Measurements from ENCODE around the gene SPOCK1. TPM values are rescaled to one million over a fixed set of nuclear protein-coding genes. Genes with fewer than 3 reads are reported as not detected.

SPOCK1 gene
- total and polyA plus RNA-seq, 2 of the 4 experiments (the other 2 are of a cell fraction), result 5.0 to 20.3 TPM

GRCh38 chr5:137099651-137100050 is 399.5 kb downstream of the SPOCK1 start:
- in situ Hi-C loops (cut with MboI; ENCODE audit: low sequenced_read_pairs), result no loop called here
- no TSS peak for BruUV-seq (replicated peaks)
- no CpG with 5 or more reads among the region's 3 CpGs for WGBS, 2 experiments (ENCODE audit: extremely low coverage in 2 of 2, insufficient read length in 1 of 2)
- Histone ChIP-seq H2BK5ac (ENCODE audit: low read depth, low read length, poor library complexity, severe bottlenecking) (no peak overlapping the region), H3K4me3 (ENCODE audit: insufficient read depth, low read depth, low read length) (no peak overlapping the region), H2BK120ac (ENCODE audit: low read depth, low read length) (no peak overlapping the region), H2BK15ac (ENCODE audit: low read depth, low read length) (no peak overlapping the region), H4K20me1 (ENCODE audit: insufficient read depth, low read length) (no peaks in the 10 kb centered on the region), H4K5ac (ENCODE audit: low read depth, low read length) (no peak overlapping the region), H3K4ac (ENCODE audit: low read depth, low read length) (no peak overlapping the region), H3K9ac (ENCODE audit: low read depth, low read length) (no peak overlapping the region), H4K91ac (ENCODE audit: insufficient read depth, low read depth, low read length) (no peak overlapping the region), H3K9me3 (ENCODE audit: control insufficient read depth, insufficient read depth, low read length) (no peaks in the 10 kb centered on the region), H4K8ac (ENCODE audit: low read depth in 2 of 2, low read length in 2 of 2) (no peak overlapping the region), H2AFZ (replicated peaks; ENCODE audit: low read length, poor library complexity) (no peak overlapping the region), H3K79me1 (ENCODE audit: low read depth in 1 of 2, low read length in 2 of 2) (no peaks in the 10 kb centered on the region), H3K56ac (ENCODE audit: extremely low read depth, insufficient read depth, low read length) (no peak overlapping the region), H3K4me1 (ENCODE audit: control insufficient read depth, insufficient read depth, low read length) (no peaks in the 10 kb centered on the region), H2AK9ac (replicated peaks; ENCODE audit: low read depth, low read length, poor library complexity) (no peak overlapping the region), H3K27me3 (ENCODE audit: control insufficient read depth, insufficient read depth, low read length) (no peaks in the 10 kb centered on the region), H2BK20ac (ENCODE audit: low read depth, low read length) (no peak overlapping the region), H3K23ac (ENCODE audit: low read depth, low read length) (no peak overlapping the region), H2AK5ac (ENCODE audit: low read depth, low read length) (no peak overlapping the region), H3K36me3 (ENCODE audit: control insufficient read depth, insufficient read depth, low read length) (no peaks in the 10 kb centered on the region), H3K18ac (ENCODE audit: low read depth, low read length) (no peak overlapping the region), H3K27ac (ENCODE audit: insufficient read depth, low read length) (no peak overlapping the region), H3K14ac (replicated peaks; ENCODE audit: low read depth, low read length) (no peak overlapping the region), H3K9me1 (ENCODE audit: insufficient read depth, low read length) (no peaks in the 10 kb centered on the region), H3K4me2 (ENCODE audit: low read depth, low read length) (no peak overlapping the region)
- CTCF ChIA-PET, result no interaction called here
- DNase-seq, result no peak
- dilution Hi-C loops (cut with HindIII; ENCODE audit: low sequenced_read_pairs, unreplicated experiment), result no loop called here
- intact Hi-C loops (cut with micrococcal nuclease), result no loop called here
- no peak for ATAC-seq (ENCODE audit: low read depth)
- POLR2A ChIA-PET (ENCODE audit: unreplicated experiment), result no interaction called here
- no peak for TF ChIP-seq MAFK (IDR thresholded peaks at IDR 0.05; ENCODE audit: low read depth, low read length)
- TF ChIP-seq CHD1 (IDR thresholded peaks at IDR 0.05; ENCODE audit: low read depth, low read length), result no peak
- no peak for TF ChIP-seq USF2 (IDR thresholded peaks at IDR 0.05; ENCODE audit: low read depth, low read length)

All from IMR-90 (cell line).